Prostate gland (tissue), 2 donors: Measurements from ENCODE around the gene ATP6V0B. TPM values are rescaled to one million over a fixed set of nuclear protein-coding genes. Genes with fewer than 3 reads are reported as not detected.

Experiments
- DNase-seq: peaks from one replicate; pipeline ENCODE4 v3.0.0-alpha.2; 2019; ENCODE audit warnings: low spot score
- H3K27ac ChIP-seq, 2 donors: fragments of 200-600 bp; sonication (generic); 2 replicates each; pipeline ENCODE4 v1.5.1; 2017 to 2019
- H3K27me3 ChIP-seq: fragments of 200-600 bp; sonication (generic); replicated peaks from 2 replicates; pipeline ENCODE4 v1.5.1; 2019; ENCODE audit not compliant: insufficient read depth
- H3K36me3 ChIP-seq, 2 donors: fragments of 200-600 bp; sonication (generic); 1 replicate in 1 of 2; 2 replicates in 1 of 2; pipeline versions ENCODE4 v1.5.1 to v1.8.1; 2017 to 2019
- H3K4me1 ChIP-seq: fragments of 200-600 bp; sonication (generic); replicated peaks from 2 replicates; pipeline ENCODE4 v1.5.1; 2019
- H3K4me3 ChIP-seq, 2 donors: fragments of 200-600 bp; sonication (generic); 2 replicates each; pipeline ENCODE4 v1.5.1; 2017 to 2019
- H3K9me3 ChIP-seq: fragments of 200-600 bp; sonication (generic); 2 replicates; pipeline ENCODE4 v1.5.1; 2017
- CTCF ChIP-seq, 4 experiments: fragments of 200-600 bp in 2 of 4; fragments of 450-650 bp in 2 of 4; sonication (generic) in 2 of 4; IDR thresholded peaks; 1 replicate in 3 of 4; 2 replicates in 1 of 4; pipeline ENCODE4 v1.5.1; 2016 to 2019; ENCODE audit warnings: antibody characterized with exemption in 4 of 4, mild to moderate bottlenecking in 2 of 4, moderate library complexity in 2 of 4
- POLR2A ChIP-seq: fragments of 450-650 bp; IDR thresholded peaks from one replicate; pipeline ENCODE4 v1.6.1; 2016; ENCODE audit warnings: antibody characterized with exemption, mild to moderate bottlenecking
- POLR2AphosphoS5 ChIP-seq: sonication (generic); formaldehyde crosslinking; IDR thresholded peaks from one replicate; pipeline ENCODE4 v1.6.1; 2017; ENCODE audit warnings: antibody characterized with exemption
- WGBS: methylation state at CpG from one replicate; pipeline ENCODE4 v1.1.5; 2018; 5-methylcytosine and 5-hydroxymethylcytosine counted together
- intact Hi-C: fragments of 100-400 bp; cut with DNase I; formaldehyde crosslinking; loops from one replicate; pipeline ENCODE4 v1.14.2; 2022
- total RNA-seq, 2 donors: library from RNA; depleted of rRNA; stranded (reverse); fragments of >200 nt; gene quantifications; one replicate each; pipeline ENCODE4 v1.1.0, GENCODE V29; 2016

ATP6V0B gene
- total RNA-seq, 2 donors from 2014 or later, result 180 to 245 TPM

- intact Hi-C loops, result no loop called here
- H3K27ac ChIP-seq, result no peak overlapping the region
- TF ChIP-seq POLR2AphosphoS5, result no peak
- no peak for TF ChIP-seq CTCF (IDR thresholded peaks at IDR 0.05)
- TF ChIP-seq POLR2A, result no peak
- H3K4me3 ChIP-seq, result no peak overlapping the region
- H3K9me3 ChIP-seq, result no peaks in the 10 kb centered on the region
- H3K4me1 ChIP-seq, result no peaks in the 10 kb centered on the region
- H3K36me3 ChIP-seq, result no peaks in the 10 kb centered on the region
- DNase-seq, result no peak
- no peaks in the 10 kb centered on the region for H3K27me3 ChIP-seq
- 94% methylated on average over 20 of the region's 20 CpGs for WGBS
These were observed 41.5 kb downstream of the ATP6V0B start for GRCh38 chr1:44016041-44016889.

DNA sequence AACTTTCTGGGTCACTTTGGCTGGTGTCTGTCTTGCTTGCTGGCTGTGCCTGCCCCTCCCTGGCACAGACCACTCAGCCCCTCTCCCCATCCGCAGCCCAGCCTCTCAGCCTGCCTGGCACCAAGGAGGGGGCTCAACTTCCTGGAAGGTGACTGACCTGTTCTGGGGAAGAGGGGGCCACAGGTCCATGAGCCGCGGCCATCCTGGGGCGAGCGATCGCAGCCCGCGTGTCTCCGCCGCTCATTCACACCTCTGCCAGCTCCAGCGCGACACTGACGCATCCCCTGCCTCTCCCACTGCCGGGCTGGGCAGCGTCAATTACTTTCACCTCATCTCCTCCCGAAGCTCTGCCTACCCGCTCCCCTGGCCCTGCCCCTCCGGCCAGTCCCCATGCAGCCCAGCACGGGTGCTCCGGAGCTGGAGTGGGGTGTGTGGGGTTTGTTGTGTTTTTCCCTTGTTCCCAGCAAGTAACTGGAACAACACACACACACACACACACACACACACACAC lies 42.2 kb downstream of the ATP6V0B start:
- intact Hi-C loops, result no loop called here
- Histone ChIP-seq H3K9me3 (no peaks in the 10 kb centered on the region), H3K4me1 (no peaks in the 10 kb centered on the region), H3K27ac (no peak overlapping the region), H3K36me3 (no peaks in the 10 kb centered on the region), H3K27me3 (no peaks in the 10 kb centered on the region), H3K4me3 (no peak overlapping the region)
- 86% methylated on average over 20 of the region's 20 CpGs for WGBS
- DNase-seq, result no peak
- TF ChIP-seq CTCF (IDR thresholded peaks at IDR 0.05) (no peak), POLR2AphosphoS5 (no peak), POLR2A (no peak)

DNA sequence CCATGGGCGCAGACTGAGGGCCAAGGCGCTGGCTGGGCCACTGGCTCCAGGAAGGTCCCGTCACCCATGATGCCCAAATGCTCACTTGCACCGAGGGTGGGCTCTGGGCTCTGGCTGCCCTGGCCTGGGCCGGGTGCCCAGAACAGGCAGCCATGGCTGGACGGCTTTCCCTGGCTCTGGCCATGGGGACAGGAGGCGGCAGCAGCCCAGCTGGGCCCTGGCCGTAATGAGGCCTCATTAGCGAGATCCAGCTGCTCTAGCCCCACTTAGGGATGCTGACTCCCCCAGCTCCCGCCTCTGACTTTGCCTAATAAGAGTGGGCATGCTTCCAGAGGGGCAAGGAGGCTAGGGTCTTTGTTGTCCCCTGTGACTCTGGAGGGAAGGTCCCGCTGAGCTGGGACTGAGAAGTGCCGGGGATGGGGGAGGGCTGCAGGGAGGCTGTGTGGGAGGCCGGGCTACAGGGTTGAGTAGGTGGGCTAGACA lies 44.7 kb downstream of the ATP6V0B start:
- no peak for DNase-seq

DNA sequence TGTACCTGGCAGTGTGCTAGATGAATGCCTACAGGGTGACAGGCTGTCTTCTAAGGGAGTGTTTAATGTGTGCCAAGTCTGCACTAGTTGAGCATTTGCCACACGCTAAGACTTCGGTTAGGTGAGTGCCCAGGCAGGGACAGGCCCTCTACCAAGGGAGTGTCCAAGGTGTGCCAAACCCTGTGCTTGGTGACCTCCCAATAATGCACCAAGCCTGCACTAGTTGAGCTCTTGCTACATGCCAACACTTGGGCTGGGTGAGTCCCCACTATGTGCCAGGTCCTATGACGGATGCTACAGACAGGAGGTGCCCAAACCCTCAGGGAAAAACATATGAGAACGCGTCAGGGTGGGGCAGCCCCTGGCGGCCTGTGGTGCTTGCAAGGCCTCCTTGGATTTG lies 45.7 kb downstream of the ATP6V0B start:
- no peak for DNase-seq
- H3K9me3 ChIP-seq, result no peaks in the 10 kb centered on the region
- WGBS, result 81% methylated on average over 6 of the region's 6 CpGs
- H3K4me3 ChIP-seq, result no peak overlapping the region
- TF ChIP-seq CTCF (IDR thresholded peaks at IDR 0.05) (no peak), POLR2AphosphoS5 (no peak), POLR2A (no peak)
- H3K27ac ChIP-seq, result no peak overlapping the region
- H3K36me3 ChIP-seq, result no peaks in the 10 kb centered on the region
- H3K27me3 ChIP-seq, result no peaks in the 10 kb centered on the region
- intact Hi-C loops, result no loop called here
- H3K4me1 ChIP-seq, result no peaks in the 10 kb centered on the region

More for the DNA sequence above, 44.7 kb downstream of the ATP6V0B start:
- Histone ChIP-seq H3K9me3 (no peaks in the 10 kb centered on the region), H3K27me3 (no peaks in the 10 kb centered on the region), H3K27ac (no peak overlapping the region), H3K4me1 (no peaks in the 10 kb centered on the region), H3K4me3 (no peak overlapping the region), H3K36me3 (no peaks in the 10 kb centered on the region)
- TF ChIP-seq CTCF (IDR thresholded peaks at IDR 0.05) (no peak), POLR2A (no peak), POLR2AphosphoS5 (no peak)
- intact Hi-C loops, result no loop called here
- 84% methylated on average over 12 of the region's 13 CpGs for WGBS
